A673 (cell line): Measurements from ENCODE around the gene LRRC25.

Experiments
- EZH2 ChIP-seq: fragments of 200-600 bp; sonication (generic); IDR thresholded peaks from 2 replicates; pipeline ENCODE4 v1.6.1; 2017; ENCODE audit warnings: borderline replicate concordance, low read depth, mild to moderate bottlenecking, mixed read lengths, antibody characterized with exemption, low read length; ENCODE audit not compliant: poor library complexity, severe bottlenecking
- TF ChIP-seq, protein P1 (sequence below): fragments of 300-800, 200-600 bp; sonication (generic); conservative IDR thresholded peaks from 2 replicates; pipeline ENCODE4 v1.5.1; 2017; ENCODE audit warnings: low read depth, mild to moderate bottlenecking, antibody characterized with exemption, low read length, moderate library complexity, mixed read lengths

DNA sequence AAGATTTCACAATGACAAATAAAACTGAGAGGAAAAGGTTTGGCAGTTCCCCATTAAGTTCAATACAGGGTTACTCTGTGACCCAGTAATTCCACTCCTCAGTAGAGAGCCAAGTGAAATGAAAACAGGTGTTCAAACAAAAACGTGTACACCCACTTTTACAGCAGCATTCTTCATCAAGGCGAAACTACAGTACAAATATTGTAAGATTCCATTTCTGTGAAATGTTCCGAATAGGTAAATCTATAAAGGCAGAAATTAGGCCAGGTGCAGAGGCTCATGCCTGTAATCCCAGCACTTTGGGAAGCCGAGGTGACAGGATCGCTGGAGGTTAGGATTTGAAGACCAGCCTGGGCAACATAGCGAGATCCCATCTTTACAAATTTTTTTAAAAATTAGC is 20.4 kb downstream of the LRRC25 start:
- TF ChIP-seq, protein P1, sequence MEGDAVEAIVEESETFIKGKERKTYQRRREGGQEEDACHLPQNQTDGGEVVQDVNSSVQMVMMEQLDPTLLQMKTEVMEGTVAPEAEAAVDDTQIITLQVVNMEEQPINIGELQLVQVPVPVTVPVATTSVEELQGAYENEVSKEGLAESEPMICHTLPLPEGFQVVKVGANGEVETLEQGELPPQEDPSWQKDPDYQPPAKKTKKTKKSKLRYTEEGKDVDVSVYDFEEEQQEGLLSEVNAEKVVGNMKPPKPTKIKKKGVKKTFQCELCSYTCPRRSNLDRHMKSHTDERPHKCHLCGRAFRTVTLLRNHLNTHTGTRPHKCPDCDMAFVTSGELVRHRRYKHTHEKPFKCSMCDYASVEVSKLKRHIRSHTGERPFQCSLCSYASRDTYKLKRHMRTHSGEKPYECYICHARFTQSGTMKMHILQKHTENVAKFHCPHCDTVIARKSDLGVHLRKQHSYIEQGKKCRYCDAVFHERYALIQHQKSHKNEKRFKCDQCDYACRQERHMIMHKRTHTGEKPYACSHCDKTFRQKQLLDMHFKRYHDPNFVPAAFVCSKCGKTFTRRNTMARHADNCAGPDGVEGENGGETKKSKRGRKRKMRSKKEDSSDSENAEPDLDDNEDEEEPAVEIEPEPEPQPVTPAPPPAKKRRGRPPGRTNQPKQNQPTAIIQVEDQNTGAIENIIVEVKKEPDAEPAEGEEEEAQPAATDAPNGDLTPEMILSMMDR, result no peak
- TF ChIP-seq EZH2, result no peak
